Omental fat pad (tissue), 4 donors: ENCODE measurements around the gene SMAP2. TPM values are rescaled to one million over a fixed set of nuclear protein-coding genes. Genes with fewer than 3 reads are reported as not detected.

ENCODE experiments used
- ATAC-seq: fragments of 150-250 bp; one replicate; pipeline ENCODE4 v1.9.1; 2016; ENCODE audit warnings: mild to moderate bottlenecking, moderate library complexity; ENCODE audit not compliant: low FRiP score
- DNase-seq: peaks from one replicate; pipeline ENCODE4 v3.0.0-alpha.2; 2019; ENCODE audit warnings: low spot score
- CTCF ChIP-seq, 3 donors: fragments of 450-650 bp; IDR thresholded peaks; one replicate each; pipeline ENCODE4 v1.5.1; 2016 to 2017; ENCODE audit warnings: antibody characterized with exemption in 3 of 3, mild to moderate bottlenecking in 3 of 3, moderate library complexity in 2 of 3
- total RNA-seq, 4 donors: library from RNA; depleted of rRNA; stranded (reverse); fragments of >200 nt; gene quantifications; one replicate each; pipeline ENCODE4 v1.1.0, GENCODE V29; 2016

SMAP2 gene
- total RNA-seq, 4 donors from 2014 or later = 45.4 to 119 (median 60.1) TPM

DNA sequence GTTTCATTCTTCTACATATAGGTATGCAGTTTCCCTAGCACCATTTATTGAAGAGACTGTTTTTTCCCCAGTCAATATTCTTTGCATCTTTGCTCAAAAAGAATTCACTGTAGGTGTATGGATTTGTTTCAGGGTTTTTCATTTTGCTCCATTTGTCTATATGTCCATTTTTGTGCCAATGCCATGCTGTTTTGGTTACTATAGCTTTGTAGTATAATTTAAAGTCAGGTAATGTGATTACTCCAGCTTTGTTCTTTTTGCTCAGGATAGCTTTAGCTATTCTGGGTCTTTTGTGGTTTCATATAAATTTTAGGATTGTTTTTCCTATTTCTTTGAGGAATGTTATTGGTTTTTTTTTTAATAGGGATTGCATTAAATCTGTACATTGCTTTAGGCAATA is 15.9 kb upstream of the SMAP2 start:
- TF ChIP-seq CTCF (IDR thresholded peaks at IDR 0.05) = no peak
- ATAC-seq = no peak

DNA sequence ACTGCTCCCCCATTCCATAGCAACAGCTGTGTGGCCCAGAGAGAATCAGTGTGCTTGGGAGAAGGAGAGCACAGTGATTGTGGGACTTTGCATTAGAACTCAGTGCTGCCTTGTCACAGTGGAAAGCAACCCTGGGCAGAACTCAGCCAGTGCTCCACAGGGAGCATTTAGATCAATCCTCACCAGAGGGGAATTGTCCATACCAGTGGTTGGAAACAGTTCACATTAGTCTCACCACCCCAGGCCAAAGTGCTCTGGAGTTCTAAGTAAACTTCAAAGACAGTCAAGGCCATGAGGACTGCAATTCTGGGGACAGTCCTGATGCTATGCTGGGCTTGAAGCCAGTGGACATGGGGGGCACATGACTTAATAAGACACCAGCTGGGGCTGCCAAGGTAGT is 12.9 kb upstream of the SMAP2 start:
- ATAC-seq (no peak), DNase-seq (no peak)
- TF ChIP-seq CTCF (IDR thresholded peaks at IDR 0.05) = no peak

More for the DNA sequence above, 15.9 kb upstream of the SMAP2 start:
- no peak for DNase-seq

DNA sequence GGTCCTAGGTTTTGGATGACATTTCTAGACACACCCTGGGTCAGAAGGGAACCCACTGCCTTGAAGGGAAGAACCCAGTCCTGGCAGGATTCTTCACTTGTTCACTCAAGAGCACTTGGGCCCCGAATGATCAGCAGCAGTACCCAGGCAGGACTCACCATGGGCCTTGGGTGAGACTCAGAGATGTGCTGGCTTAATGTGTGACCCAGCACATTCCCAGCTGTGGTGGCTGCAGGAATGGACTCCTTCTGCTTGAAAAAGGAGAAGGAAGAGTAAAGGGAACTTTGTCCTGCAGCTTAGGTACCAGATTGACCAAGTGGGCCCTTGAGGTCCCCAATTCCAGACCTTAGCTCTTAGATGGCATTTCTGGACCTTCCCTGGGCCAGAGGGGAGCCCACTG is 12.3 kb upstream of the SMAP2 start:
- TF ChIP-seq CTCF (IDR thresholded peaks at IDR 0.05) = no peak
- ATAC-seq (no peak), DNase-seq (no peak)

- no peak for ATAC-seq
- no peak for TF ChIP-seq CTCF (IDR thresholded peaks at IDR 0.05)
- DNase-seq = no peak
These were observed 11.9 kb upstream of the SMAP2 start for GRCh38 chr1:40361637-40362036.

GRCh38 chr1:40362199-40362598 is 11.3 kb upstream of the SMAP2 start:
- no peak for TF ChIP-seq CTCF (IDR thresholded peaks at IDR 0.05)
- DNase-seq (no peak), ATAC-seq (peak; percentile 54)

- DNase-seq (no peak), ATAC-seq (peak; percentile 97)
- no peak for TF ChIP-seq CTCF (IDR thresholded peaks at IDR 0.05)
These were observed 10.8 kb upstream of the SMAP2 start for GRCh38 chr1:40362699-40363098.

GRCh38 chr1:40363721-40364120 is 9.8 kb upstream of the SMAP2 start:
- TF ChIP-seq CTCF (IDR thresholded peaks at IDR 0.05) = no peak
- DNase-seq (no peak), ATAC-seq (no peak)
